SK-N-SH treated with all-trans-retinoic acid at 6 μM for 48 hours (cell line): Measurements from ENCODE around the gene NMT2.

Source experiments
- SNAI2 ChIP-seq: fragments of 250-450 bp; sonication (Bioruptor Pico); IDR thresholded peaks from 2 replicates; pipeline ENCODE4 v1.5.0; 2020; ENCODE audit warnings: mild to moderate bottlenecking, moderate library complexity
- TSHZ2 ChIP-seq: fragments of 250-450 bp; sonication (Bioruptor Pico); IDR thresholded peaks from 2 replicates; pipeline ENCODE4 v1.5.0; 2020; ENCODE audit warnings: mild to moderate bottlenecking, moderate library complexity
- ZFP30 ChIP-seq: fragments of 450-650 bp; formaldehyde crosslinking; IDR thresholded peaks from 2 replicates; pipeline ENCODE4 v1.5.0; 2022; ENCODE audit warnings: mild to moderate bottlenecking, moderate library complexity

DNA sequence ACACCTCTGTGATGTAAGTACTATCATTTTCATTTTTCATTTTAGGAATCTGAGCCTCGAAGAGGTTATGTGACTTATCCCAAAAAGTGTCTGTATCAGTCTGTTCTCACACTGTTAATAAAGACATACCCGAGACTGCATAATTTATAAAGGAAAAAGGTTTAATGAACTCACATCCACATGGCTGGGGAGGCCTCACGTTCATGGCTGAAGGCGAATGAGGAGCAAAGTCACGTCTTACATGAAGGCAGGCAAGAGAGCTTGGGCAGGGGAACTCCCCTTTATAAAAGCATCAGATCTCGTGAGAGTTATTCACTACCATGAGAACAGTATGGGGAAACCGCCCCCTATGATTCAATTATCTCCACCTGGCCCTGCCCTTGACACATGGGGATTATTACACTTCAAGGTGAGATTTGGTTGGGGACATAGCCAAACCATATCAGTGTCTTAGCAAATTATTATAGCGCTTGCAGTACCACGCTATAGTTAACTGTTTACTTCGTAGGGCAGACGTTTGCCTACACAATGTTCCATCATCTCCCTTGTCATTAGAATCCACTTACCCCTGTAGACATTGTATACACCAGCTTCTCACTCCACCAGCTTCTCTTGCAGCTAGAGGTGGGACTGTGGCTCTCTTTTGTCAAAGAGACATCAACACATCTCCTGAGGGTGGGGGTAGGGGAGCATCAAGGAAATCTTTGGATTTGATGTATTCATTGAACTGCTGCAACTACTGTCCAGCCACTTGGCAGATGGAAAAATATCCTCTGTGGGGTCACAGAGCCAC is 15.4 kb upstream of the NMT2 start:
- TF ChIP-seq ZFP30: no peak
- no peak for TF ChIP-seq SNAI2 (CRISPR knock-in tag)
- TF ChIP-seq TSHZ2 (CRISPR knock-in tag): no peak
